GM19468 (cell line): ENCODE results near the gene CHAF1B.

Source experiments
- ATAC-seq: cut with Tn5 transposase; IDR thresholded peaks from one replicate; pipeline ENCODE4 v1.9.1; 2021; ENCODE audit warnings: mild to moderate bottlenecking, moderate library complexity, moderate number of reproducible peaks; ENCODE audit not compliant: unreplicated experiment; ENCODE audit errors: extremely low read depth

Gene CHAF1B

GRCh38 chr21:36456729-36457414, 71.7 kb downstream of the CHAF1B start:
- ATAC-seq, result no peak

DNA sequence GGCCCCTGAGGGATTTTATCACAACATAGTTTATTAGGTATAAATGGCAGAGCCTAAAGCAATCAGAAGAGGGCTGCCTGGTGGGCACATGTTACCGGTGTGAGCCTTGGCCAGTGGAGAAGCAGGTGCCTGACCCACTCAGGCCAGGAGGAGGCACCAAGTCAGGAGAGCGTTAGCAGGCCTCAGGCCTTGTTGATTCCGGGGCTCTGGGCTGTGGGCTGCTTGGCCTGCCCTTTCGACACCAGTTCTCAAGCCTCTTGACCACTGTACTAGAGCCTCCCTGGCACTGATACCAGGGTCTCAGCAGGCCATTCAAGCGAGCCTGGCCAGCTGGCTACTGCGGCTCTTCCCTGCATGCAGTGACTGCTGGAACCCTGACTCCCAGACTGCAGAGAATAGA, 73.9 kb downstream of the CHAF1B start:
- ATAC-seq, result no peak

DNA sequence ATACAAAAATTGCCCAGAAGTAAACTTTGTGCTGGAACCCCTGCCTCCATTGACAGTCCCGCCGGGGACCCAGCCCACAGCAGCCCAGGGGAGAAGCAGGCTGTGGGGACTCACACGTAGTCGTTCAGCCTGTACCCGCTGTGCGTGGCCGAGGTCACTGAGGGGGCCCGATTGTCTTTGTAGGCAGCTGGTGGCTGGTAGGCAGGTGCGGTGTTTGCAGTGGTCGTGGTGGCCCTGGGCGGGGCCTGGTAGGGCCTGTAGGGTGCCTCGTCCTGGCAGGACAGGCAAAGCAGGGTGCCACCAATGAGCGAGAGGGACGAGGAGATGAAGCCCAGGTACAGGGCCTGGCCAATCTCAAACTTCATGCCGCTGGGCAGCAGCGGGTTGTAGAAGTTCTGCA, 75.7 kb downstream of the CHAF1B start:
- ATAC-seq, result no peak

DNA sequence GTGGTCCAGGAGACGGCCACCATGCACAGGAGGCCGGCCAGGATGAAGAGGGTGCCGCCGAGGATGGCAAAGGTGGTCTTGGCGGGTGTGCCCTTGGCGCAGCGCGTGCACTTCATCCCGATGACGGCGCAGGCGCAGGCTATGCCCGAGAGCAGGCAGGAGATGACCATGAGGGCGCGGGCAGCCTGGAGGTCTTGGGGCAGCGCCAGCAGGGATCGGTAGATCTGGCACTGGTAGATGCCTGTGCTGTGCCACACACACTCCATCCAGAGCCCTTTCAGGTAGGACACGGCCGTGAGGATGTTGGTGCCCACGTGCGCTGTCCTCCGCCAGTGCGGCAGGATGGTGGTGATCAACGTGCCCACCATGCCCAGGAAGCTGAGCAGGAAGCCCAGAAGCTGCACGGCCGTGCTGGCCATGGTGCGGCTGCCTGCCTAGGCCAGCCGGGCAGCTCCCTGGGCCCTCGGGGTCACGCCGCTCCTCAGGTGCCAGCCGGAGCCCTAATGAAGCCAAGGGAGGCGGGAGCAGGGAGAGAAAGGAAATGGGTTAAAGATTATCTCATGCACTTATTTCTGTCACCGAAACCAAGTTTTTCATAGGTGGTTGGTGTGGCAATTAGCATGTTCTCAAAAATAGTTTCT, 76.2 kb downstream of the CHAF1B start:
- ATAC-seq, result no peak

GRCh38 chr21:36461918-36462486, 76.8 kb downstream of the CHAF1B start:
- ATAC-seq, result no peak

DNA sequence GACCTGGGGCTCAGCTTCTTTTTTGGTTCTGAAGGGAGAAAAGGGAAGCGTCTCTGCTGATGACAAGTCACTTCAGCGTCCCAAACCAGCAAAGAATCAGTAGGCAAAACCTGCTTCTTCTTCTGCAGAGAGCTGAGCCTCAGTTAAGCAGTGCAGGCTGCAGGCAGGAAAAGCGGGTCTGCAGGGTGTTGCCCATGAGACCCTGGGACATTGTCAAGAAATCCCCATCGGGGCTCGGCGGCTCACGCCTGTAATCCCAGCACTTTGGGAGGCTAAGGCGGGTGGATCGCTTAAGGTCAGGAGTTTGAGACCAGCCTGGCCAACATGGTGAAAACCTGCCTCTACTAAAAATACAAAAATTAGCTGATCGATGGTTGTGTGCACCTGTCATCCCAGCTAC, 78.0 kb downstream of the CHAF1B start:
- ATAC-seq, result no peak

DNA sequence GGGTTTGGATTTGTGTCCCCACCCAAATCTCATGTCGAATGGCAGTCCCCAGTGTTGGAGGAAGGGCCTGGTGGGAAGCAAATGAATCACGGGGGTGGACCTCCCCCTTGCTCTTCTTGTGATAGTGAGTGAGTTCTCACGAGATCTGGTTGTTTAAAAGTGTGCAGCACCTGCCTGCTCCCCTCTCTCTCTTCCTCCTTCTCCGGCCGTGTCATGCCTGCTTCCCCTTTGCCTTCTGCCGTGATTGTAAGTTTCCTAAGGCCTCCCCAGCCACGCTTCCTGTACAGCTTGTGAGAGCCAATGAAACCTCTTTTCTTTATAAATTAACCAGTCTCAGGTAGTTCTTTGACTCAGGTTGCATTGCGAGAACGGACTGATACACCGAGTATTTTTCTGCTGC, 78.8 kb downstream of the CHAF1B start:
- ATAC-seq, result no peak

DNA sequence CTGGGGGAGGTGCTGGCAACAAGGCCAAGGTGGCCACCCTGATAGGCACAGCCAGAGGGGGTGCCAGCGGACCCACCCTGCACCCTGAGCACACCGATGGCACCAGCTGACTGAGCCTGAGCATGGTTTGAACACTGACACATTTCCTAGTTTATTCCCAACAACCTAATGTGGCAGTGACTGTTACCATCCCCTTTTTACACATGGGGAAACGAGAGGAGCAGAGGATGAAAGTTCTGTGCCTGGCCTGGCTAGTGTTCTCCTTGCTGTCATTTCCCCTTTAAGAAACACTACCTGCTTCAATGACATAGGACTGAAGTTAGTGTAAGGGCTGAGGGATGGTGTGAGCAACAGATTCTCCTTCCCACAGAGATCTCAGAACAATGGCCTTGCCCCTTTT, 79.4 kb downstream of the CHAF1B start:
- no peak for ATAC-seq

DNA sequence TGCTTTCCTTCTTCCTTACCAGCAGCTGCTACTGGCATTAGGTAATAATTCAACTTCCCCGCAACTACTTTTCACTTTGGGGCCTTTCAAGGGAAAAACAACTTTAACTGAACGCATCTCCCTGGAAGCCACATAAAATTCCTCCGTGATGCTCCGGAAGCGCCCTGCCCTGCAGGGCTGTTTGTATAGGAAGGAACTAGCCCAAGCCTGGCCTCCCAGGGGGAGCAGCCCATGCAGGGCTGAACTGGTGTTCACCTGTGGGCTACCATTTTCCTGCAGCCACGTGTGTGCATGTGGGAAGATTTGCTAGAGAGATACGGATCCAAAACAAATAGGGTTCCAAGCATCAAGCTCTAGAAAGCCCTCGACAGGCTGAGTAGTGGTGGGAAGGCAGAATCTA, 80.3 kb downstream of the CHAF1B start:
- no peak for ATAC-seq

DNA sequence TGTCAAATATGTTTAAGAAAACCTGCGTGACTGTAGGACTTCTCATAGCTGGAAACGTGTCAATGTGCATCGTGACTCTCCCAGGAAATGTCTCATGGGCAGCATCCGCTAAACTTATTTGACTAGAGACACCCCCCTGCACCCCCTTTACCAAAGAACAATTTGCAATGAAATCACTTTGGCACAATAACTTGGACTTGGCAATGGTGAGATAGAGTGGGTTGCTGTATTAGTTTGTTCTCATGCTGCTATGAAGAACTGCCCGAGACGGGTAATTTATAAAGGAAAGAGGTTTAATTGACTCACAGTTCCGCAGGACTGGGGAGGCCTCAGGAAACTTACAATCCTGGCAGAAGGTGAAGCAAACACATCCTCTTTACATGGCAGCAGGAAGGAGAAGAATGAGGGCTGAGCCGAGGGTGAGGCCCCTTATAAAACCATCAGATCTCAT, 80.9 kb downstream of the CHAF1B start:
- ATAC-seq, result no peak
